Lung (tissue), 12 donors: Measurements from ENCODE around the gene RNF128. TPM values are rescaled to one million over a fixed set of nuclear protein-coding genes. Genes with fewer than 3 reads are reported as not detected.
"Not testable (repeated sequence)": the region's sequence is repeated elsewhere in the genome, so short reads cannot be mapped to it uniquely, and the experiment has no call there.

Source experiments
- ATAC-seq: fragments of 200-7000 bp; cut with Tn5 transposase; one replicate; pipeline ENCODE4 v1.9.1; 2020; ENCODE audit warnings: moderate number of reproducible peaks; ENCODE audit not compliant: insufficient read depth, low FRiP score
- DNase-seq, 3 donors: peaks; one replicate each; pipeline ENCODE4 v3.0.0-alpha.2; 2013 to 2017
- H3K27ac ChIP-seq, 2 donors: one replicate each; pipeline ENCODE4 v1.5.1; 2013; ENCODE audit warnings: mild to moderate bottlenecking in 2 of 2, moderate library complexity in 2 of 2, control low read depth in 1 of 2, inconsistent platforms in 1 of 2, low read depth in 1 of 2, low read length in 1 of 2
- H3K27me3 ChIP-seq, 3 donors: one replicate each; pipeline ENCODE4 v1.5.1; 2013; ENCODE audit warnings: low read length in 2 of 3; ENCODE audit not compliant: control insufficient read depth in 3 of 3, insufficient read depth in 3 of 3
- H3K36me3 ChIP-seq, 4 donors: one replicate each; pipeline ENCODE4 v1.5.1; 2013; ENCODE audit warnings: low read length in 4 of 4, mild to moderate bottlenecking in 1 of 4, moderate library complexity in 1 of 4; ENCODE audit not compliant: control insufficient read depth in 4 of 4, insufficient read depth in 4 of 4
- H3K4me1 ChIP-seq, 5 donors: one replicate each; pipeline ENCODE4 v1.5.1; 2013; ENCODE audit warnings: low read length in 5 of 5, mild to moderate bottlenecking in 2 of 5, moderate library complexity in 1 of 5; ENCODE audit not compliant: control insufficient read depth in 5 of 5, insufficient read depth in 5 of 5
- H3K4me3 ChIP-seq: one replicate; pipeline ENCODE4 v1.5.1; 2013; ENCODE audit warnings: mild to moderate bottlenecking, control low read depth, moderate library complexity
- H3K9ac ChIP-seq, 2 donors: one replicate each; pipeline ENCODE4 v1.5.1; 2013; ENCODE audit warnings: low read length in 2 of 2, control low read depth in 1 of 2; ENCODE audit not compliant: insufficient read depth in 1 of 2
- H3K9me3 ChIP-seq, 4 donors: one replicate each; pipeline ENCODE4 v1.5.1; 2013; ENCODE audit warnings: low read length in 3 of 4, mild to moderate bottlenecking in 1 of 4, moderate library complexity in 1 of 4; ENCODE audit not compliant: control insufficient read depth in 4 of 4, insufficient read depth in 3 of 4
- CTCF ChIP-seq: IDR thresholded peaks from 2 replicates; pipeline ENCODE4 v1.5.1; 2012; ENCODE audit warnings: mild to moderate bottlenecking; ENCODE audit errors: control extremely low read depth, extremely low read depth
- WGBS, 2 donors: extraction: QIAGEN DNeasy Blood & Tissue Kit; methylation state at CpG; one replicate each; pipeline ENCODE4 v1.1.7; 2013; 5-methylcytosine and 5-hydroxymethylcytosine counted together
- polyA plus RNA-seq, 2 donors: library from polyadenylated mRNA; stranded (reverse); fragments of 200-250 nt; gene quantifications; one replicate each; pipeline ENCODE4 v1.2.1, GENCODE V29; 2013
- total RNA-seq, 2 donors: library from RNA; depleted of rRNA in 1 of 2; stranded (reverse); fragments of >200 nt in 1 of 2; gene quantifications; one replicate each; pipeline ENCODE4 v1.2.1, GENCODE V29; 2014 to 2021
- donor health status: control.
- donor health status: control.
- donor health status: Bipolar disorder and iron deficiency.
- donor health status: healthy.
- donor health status: DM: yes; HTN: yes; CAD: no.

The RNF128 gene
- total and polyA plus RNA-seq, 4 donors: 5.2 to 13.3 (median 9.7) TPM

GRCh38 chrX:106811131-106811910 is 84.8 kb downstream of the RNF128 start:
- Histone ChIP-seq H3K9ac (no peak overlapping the region), H3K36me3 (no peaks in the 10 kb centered on the region), H3K27ac (no peak overlapping the region), H3K9me3 (no peaks in the 10 kb centered on the region), H3K4me3 (no peak overlapping the region), H3K4me1 (no peaks in the 10 kb centered on the region), H3K27me3 (peaks cover 0 to 7% (median 0%) of the 10 kb centered on the region in 3 donors)
- ATAC-seq (no peak), DNase-seq (no peak)
- WGBS, 2 donors: 55 to 89% methylated on average over 7 of the region's 7 CpGs
- no peak for TF ChIP-seq CTCF

- not testable (repeated sequence) for H3K27ac ChIP-seq, ATAC-seq, H3K9ac ChIP-seq, H3K9me3 ChIP-seq, H3K4me1 ChIP-seq, H3K36me3 ChIP-seq, DNase-seq, H3K4me3 ChIP-seq
- peaks cover 0 to 11% (median 2%) of the 10 kb centered on the region in 3 donors for H3K27me3 ChIP-seq
- 81 to 95% methylated on average over 5 of the region's 5 CpGs for WGBS, 2 donors
These were observed 86.4 kb downstream of the RNF128 start for GRCh38 chrX:106812930-106813329.

GRCh38 chrX:106814093-106814492 is 87.6 kb downstream of the RNF128 start:
- H3K36me3 ChIP-seq, H3K9me3 ChIP-seq, DNase-seq, H3K27ac ChIP-seq, H3K4me1 ChIP-seq, H3K27me3 ChIP-seq, H3K9ac ChIP-seq, H3K4me3 ChIP-seq, ATAC-seq: not testable (repeated sequence)
- 90 to 92% methylated on average over 3 of the region's 3 CpGs for WGBS, 2 donors

Other genes with a start within 250 kb of the RNF128 start
- gene RADX, start 114.7 kb upstream of the RNF128 start, total RNA-seq: 1 to 10 TPM; 6.2 to 9.2 TPM
- gene RADX, start 114.7 kb upstream of the RNF128 start, polyA plus RNA-seq: 1 to 10 TPM; 2.6 to 5.2 TPM
- gene TBC1D8B, start 76.0 kb downstream of the RNF128 start, total RNA-seq: 10 to 100 TPM in 1 of 2 donors, 1 to 10 TPM in 1; 5.6 to 20.2 TPM
- 1 to 10 TPM; 2.2 to 2.9 TPM for gene TBC1D8B, start 76.0 kb downstream of the RNF128 start, polyA plus RNA-seq
- not detected for gene RIPPLY1, start 176.6 kb downstream of the RNF128 start, total RNA-seq
- gene RIPPLY1, start 176.6 kb downstream of the RNF128 start, polyA plus RNA-seq: not detected
- gene CLDN2, start 193.7 kb downstream of the RNF128 start, total RNA-seq: under 1 TPM; 0.28 to 0.46 TPM
- under 1 TPM in 1 of 2 donors, not detected in 1; 0.07 TPM for gene CLDN2, start 193.7 kb downstream of the RNF128 start, polyA plus RNA-seq